Activated gamma-delta T cell treated with Interleukin-2 at 50 U/mL for 16 hours (primary cell): ENCODE measurements around the gene ATP1B4.

ENCODE experiments used
- DNase-seq: peaks from one replicate; pipeline ENCODE4 v3.0.0-alpha.2; 2020

Gene ATP1B4

DNA sequence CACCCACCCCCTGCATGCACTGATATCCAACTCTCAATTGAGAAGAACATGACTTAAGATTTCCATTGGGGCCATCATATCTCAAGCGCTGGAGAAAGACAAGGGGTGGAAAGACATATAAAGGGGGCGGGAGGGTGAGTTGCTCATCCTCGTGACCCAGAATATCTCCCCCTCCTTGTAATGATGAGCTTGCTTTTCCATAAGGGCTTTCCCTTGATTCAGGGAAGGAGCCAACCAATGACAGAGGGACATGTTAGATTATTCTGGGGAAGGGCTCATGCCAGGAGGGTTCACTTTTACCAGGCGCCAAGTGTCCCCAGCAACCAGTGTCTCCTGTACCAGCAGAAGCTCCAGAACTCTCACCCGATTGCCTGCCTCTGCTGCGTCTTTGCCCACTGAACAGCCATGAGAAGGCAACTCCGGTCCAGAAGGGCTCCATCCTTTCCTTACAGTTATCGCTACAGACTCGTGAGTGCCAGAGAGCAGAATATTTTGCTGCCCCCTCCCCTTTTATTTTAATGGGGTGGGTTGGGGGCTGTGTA, at the start of gene ATP1B4:
Gene ATP1B4, plus strand, starts transcription at position 326 of the 542 bp plus-strand sequence. Its CDS starts 80 bp downstream, at position 406.
- no peak for DNase-seq

DNA sequence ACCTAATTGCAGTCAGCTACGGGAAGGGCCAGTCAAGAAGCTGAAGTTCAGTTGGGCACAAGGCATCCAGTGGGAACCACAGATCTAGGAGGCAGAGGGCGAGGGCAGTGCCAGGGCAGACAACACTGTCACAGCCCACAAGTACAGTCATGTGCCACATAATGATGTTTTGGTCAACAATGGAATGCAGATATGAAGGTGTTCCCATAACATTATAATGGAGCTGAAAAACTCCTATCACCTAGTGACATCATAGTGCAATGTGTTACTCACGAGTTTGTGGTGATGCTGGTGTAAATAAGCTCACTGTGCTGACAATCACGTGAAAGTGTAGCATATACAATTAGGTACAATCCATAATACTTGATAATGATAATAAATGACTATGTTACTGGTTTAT, 46.1 kb upstream of the ATP1B4 start:
- DNase-seq = no peak

GRCh38 chrX:120316587-120317283, 45.2 kb upstream of the ATP1B4 start:
- no peak for DNase-seq

DNA sequence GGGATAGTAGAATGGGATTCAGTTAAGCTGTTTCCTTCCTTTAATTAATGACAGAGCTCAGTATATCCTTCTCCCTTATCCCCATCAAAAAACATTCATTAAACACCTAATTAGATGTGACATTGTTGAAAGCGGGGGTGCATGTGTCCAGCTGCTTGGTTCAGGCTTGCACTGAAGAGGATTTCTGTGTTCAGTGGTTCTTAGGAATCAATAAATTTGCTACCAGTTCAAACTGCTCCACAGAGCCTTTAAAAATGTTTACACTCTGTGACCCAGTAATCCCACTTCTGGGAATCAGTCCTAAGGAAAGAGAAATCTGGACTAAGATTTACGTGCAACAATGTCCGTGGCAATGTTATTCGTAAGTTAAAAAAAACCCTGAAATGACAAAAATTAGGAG, 43.5 kb upstream of the ATP1B4 start:
- no peak for DNase-seq

GRCh38 chrX:120321520-120322281, 40.2 kb upstream of the ATP1B4 start:
- DNase-seq = no peak

GRCh38 chrX:120331116-120331515, 30.8 kb upstream of the ATP1B4 start:
- no peak for DNase-seq

GRCh38 chrX:120332394-120332793, 29.5 kb upstream of the ATP1B4 start:
- no peak for DNase-seq

DNA sequence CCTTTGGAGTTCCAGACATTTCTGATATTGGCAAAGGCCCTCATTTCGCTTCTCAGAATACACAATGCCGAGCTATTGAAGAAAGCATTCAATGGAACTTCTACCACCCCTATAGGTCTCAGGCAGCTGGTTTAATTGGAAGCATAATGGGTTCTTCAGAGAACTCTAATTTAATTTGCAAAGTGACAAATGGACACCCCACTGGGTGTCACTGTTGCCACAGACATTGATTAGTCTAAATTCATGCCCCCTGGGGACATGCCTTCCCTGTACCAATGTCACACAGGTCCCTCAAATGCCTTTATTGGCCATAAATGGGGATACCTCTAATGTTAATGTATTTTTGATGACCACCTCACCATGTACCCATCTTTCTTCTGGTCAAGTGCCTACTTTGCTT, 27.7 kb upstream of the ATP1B4 start:
- no peak for DNase-seq

DNA sequence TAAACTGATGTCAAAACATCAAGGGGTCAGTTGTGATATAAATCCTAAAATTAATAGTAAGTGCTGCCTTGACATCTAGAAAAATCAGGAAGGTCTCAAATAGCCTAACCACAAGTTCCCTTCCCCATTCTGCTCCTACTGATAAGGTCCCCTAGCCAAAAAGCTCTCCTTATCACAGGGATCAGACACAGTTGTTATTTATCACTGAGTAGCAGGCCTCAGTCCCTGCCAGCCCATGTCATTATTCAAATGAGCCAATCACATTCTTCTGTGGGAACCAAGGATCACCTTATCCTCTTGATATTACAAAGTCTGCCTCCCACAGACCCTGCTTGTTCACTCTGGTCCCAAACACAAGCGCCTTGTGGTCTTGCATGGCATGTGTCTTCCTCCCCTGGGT, 27.3 kb upstream of the ATP1B4 start:
- no peak for DNase-seq

- no peak for DNase-seq
Observed at GRCh38 chrX:120335289-120335688, 26.6 kb upstream of the ATP1B4 start.

- no peak for DNase-seq
Observed at GRCh38 chrX:120336899-120337298, 25.0 kb upstream of the ATP1B4 start.

DNA sequence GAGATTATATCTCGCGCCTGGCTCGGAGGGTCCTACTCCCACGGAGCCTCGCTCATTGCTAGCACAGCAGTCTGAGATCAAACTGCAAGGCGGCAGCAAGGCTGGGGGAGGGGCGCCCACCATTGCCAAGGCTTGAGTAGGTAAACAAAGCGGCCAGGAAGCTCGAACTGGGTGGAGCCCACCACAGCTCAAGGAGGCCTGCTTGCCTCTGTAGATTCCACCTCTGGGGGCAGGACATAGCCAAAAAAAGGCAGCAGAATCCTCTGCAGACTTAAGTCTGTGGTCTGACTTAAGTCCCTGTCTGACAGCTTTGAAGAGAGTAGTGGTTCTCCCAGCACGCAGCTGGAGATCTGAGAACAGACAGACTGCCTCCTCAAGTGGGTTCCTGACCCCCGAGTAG, 17.3 kb upstream of the ATP1B4 start:
- peak; percentile 23 for DNase-seq

GRCh38 chrX:120350450-120351138, 11.3 kb upstream of the ATP1B4 start:
- no peak for DNase-seq

GRCh38 chrX:120356084-120356483, 5.8 kb upstream of the ATP1B4 start:
- no peak for DNase-seq

DNA sequence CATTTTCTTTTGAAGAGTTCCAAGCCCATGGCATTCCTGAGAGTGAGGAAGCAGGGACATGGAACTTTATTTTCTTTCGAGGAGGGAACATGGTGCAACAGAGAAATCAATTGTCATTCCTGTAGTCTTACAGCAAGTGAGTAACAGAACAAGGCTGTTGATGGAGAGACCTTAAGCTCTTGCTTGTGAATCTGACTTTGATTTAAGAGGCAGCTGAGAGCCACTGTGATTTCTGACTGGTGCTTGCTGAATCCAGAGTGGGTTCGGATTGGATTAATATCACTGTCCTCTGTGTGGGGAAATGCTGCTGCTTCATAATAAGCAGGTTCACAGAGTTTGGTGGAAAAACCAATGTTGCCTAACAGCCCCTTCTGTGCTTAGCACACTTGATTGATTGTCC, 4.7 kb upstream of the ATP1B4 start:
- no peak for DNase-seq

GRCh38 chrX:120358737-120359456, 3.0 kb upstream of the ATP1B4 start:
- DNase-seq = no peak

- peak; percentile 40 for DNase-seq
Observed at GRCh38 chrX:120365320-120365719, 3.4 kb downstream of the ATP1B4 start.

DNA sequence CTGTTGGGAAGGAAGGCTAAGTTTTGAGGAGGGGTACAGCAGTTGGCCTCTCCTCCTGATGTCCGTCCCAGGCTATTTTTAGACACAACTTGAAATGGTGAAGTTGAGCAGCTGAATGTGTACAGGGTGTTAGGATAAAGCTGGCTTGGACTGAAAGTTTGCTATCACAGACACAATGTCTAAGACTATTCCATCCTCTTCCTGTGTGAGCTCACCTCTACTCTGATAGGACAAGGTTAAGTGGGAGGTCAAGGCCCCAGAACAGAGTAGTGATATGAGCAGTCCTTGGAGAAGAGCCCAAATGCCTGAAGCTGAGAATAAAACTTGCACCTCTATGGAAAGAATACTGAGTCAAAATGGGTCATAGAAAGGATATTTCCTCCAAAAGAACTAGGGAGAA, 4.1 kb downstream of the ATP1B4 start:
- DNase-seq = no peak

DNA sequence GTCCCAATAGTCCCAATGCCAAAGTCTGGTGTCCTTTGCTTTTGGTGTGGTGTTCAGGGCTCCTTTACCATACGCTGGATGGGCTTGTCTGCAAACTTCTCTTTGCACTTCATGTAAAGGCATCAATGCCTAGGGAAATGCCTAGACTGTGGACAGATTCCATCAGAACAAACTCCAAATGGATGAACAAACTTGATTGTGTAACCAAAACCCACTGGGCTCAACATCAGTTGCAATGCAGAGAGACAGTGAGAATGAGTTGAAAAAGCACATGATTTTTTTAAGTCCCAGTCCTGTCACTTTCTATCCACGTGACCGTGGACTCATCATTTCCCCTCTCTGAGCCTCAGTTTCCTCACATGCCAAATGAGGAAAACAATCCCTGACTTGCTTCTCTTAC, 4.9 kb downstream of the ATP1B4 start:
- no peak for DNase-seq

DNA sequence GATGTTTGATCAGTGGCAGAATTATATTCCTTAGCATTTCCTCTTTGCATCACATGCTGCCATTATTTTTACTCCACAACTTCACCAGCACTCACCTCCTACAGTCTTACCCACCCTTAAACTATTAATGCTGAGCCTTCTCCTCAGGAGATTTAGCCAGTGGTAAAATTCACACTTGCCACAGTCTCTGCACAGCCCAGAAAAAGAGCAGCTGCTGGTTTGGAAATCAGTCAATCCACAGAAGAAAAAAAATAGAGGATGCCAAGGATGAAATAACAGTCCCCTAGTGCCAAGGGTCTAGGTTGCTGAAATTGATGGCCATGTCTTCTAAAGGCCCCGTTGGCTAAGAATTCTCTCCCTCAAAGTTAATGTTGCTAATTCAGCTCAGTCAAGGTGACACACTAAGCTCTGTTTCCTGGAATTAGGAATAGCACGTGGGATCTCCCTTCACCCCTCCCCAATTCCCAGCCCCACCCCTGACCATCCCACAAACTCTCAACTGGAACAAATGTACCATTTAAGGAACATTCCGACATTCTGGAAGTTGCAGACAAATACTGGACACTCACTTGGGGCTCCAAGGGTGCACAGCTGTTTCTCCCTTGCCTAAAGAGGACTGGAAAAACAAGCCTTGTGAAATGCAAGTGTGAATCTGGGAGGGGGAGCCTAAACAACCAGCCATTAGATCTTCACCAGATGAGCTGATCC, 5.7 kb downstream of the ATP1B4 start:
- no peak for DNase-seq

DNA sequence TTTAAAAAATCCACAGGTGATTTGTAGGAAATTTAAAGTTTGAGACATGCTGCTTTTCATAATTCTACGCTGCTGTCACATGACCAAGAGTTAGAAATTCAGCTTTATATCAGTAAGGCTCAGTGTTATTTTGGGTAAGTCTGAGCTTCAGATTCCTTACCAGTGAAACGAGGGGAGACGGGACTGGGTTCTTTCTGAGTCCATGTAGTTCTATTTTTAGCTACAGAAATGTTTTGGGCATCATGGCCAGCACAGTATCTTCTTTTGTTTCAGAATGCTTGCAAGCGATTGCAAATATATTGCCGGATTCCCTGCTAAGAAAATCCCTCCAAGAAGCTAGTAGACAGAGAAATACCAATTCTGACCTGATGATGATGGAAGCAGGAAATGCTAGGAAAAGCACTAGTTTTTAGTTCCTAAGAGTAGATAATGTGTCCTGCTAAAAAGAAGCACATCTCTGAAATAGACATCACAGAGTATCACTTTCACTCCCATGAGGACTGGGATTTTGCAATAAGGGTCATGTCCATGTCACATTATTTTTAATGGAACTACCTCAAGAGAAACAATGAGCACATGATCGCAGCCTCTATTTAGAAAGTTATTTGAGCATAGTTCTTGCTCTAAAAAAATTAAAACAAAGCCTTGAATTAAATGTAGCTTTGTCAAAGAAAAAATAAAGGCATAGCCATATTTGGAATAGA, 10.9 kb downstream of the ATP1B4 start:
- DNase-seq = no peak

DNA sequence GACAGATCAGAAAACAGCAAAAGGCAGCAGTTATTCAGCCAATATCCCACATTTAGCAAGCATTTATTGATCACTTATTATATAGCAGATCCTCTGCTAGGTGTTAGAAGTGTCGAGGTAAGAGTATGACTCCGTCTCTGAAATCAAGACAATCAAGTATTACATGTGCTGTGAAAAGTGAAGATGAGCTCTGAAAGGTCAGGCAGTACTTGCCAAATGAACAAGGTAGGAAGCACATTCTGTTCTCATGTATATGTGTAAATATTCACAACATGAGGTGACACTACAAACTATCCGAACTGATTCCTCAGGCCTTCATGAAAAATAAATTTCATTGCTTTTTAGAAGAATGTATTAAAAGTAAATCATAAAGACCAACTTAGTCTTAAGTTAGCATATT, 15.3 kb downstream of the ATP1B4 start:
- DNase-seq = no peak
